ENCODE measurements around the gene ZFP28.
A peak's percentile ranks its signal among the peaks of the same experiment; 100 is the strongest.

GRCh38 chr19:56507446-56508289 lies 31.1 kb upstream of the ZFP28 start, which contains the start of gene ZNF471:
- no peak for TF ChIP-seq CTCF (IDR thresholded peaks at IDR 0.05)
- peak in 1 of 2 donors; percentile 12 for TF ChIP-seq POLR2A (IDR thresholded peaks at IDR 0.05)
- TF ChIP-seq EP300 (IDR thresholded peaks at IDR 0.05), result no peak

Measured in gastroesophageal sphincter (tissue), 3 donors.